ENCODE results near the gene RIMS4.

DNA sequence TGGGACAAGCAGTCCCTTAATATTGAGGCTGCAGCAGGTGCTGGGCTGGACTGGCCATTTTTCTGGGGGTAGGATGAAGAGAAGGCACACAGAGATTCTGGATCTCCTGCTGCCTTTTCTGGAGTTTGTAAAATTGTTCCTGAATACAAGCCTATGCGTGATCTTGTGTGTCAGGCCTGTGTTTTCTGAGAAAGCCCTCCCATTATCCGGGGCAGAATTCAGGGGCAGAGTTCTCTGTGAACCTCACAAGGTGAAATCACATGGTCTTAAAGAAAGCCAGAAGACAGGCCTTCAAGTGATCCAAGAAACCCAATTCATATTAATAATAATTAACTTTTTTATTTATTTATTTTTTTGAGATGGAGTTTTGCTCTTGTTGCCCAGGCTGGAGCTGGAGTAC lies 82.7 kb downstream of the RIMS4 start:
- TF ChIP-seq KAT8 (CRISPR knock-in tag; IDR thresholded peaks at IDR 0.05) (no peak), RAD21 (CRISPR knock-in tag; IDR thresholded peaks at IDR 0.05) (no peak)
